H9 (cell line): ENCODE data around the gene AFF2. TPM values are rescaled to one million over a fixed set of nuclear protein-coding genes. Genes with fewer than 3 reads are reported as not detected.

Experiments used
- DNase-seq: peaks from one replicate; pipeline ENCODE4 v3.0.0-alpha.2; 2017
- H2AFZ ChIP-seq: one replicate; pipeline ENCODE4 v1.6.1; 2013; ENCODE audit warnings: mild to moderate bottlenecking, low read length, control low read depth, moderate library complexity
- H2AK5ac ChIP-seq: 2 replicates; pipeline ENCODE4 v1.6.1; 2013; ENCODE audit warnings: low read length, control low read depth, mixed read lengths; ENCODE audit not compliant: insufficient read length
- H2BK120ac ChIP-seq: one replicate; pipeline ENCODE4 v1.6.1; 2013; ENCODE audit warnings: low read depth, mild to moderate bottlenecking, low read length, control low read depth, inconsistent platforms; ENCODE audit not compliant: poor library complexity, severe bottlenecking
- H2BK12ac ChIP-seq: 2 replicates; pipeline ENCODE4 v1.6.1; 2013; ENCODE audit warnings: low read length, control low read depth, mixed read lengths, low read depth; ENCODE audit not compliant: insufficient read length
- H2BK15ac ChIP-seq: 2 replicates; pipeline ENCODE4 v1.6.1; 2013; ENCODE audit warnings: low read depth, low read length, control low read depth
- H2BK20ac ChIP-seq: one replicate; pipeline ENCODE4 v1.6.1; 2013; ENCODE audit warnings: low read depth, mild to moderate bottlenecking, low read length, control low read depth, inconsistent platforms; ENCODE audit not compliant: poor library complexity, severe bottlenecking
- H2BK5ac ChIP-seq: 2 replicates; pipeline ENCODE4 v1.6.1; 2013; ENCODE audit warnings: low read length, control low read depth, mixed read lengths; ENCODE audit not compliant: insufficient read length
- H3K14ac ChIP-seq: 2 replicates; pipeline ENCODE4 v1.6.1; 2013; ENCODE audit warnings: low read length, control low read depth; ENCODE audit not compliant: insufficient read depth
- H3K18ac ChIP-seq: 2 replicates; pipeline ENCODE4 v1.6.1; 2013; ENCODE audit warnings: low read depth, mild to moderate bottlenecking, mixed read lengths, low read length, control low read depth; ENCODE audit not compliant: insufficient read length
- H3K23ac ChIP-seq: 2 replicates; pipeline ENCODE4 v1.6.1; 2013; ENCODE audit warnings: low read length, control low read depth, mixed read lengths, low read depth; ENCODE audit not compliant: insufficient read length
- H3K23me2 ChIP-seq: 2 replicates; pipeline ENCODE4 v1.6.1; 2013; ENCODE audit warnings: low read depth, mild to moderate bottlenecking, mixed read lengths, low read length, control low read depth; ENCODE audit not compliant: insufficient read length, poor library complexity, severe bottlenecking
- H3K27ac ChIP-seq: 2 replicates; pipeline ENCODE4 v1.5.1; 2013; ENCODE audit warnings: low read length, control low read depth, mixed read lengths, low read depth; ENCODE audit not compliant: insufficient read length
- H3K27me3 ChIP-seq: 2 replicates; pipeline ENCODE4 v1.6.1; 2013; ENCODE audit warnings: low read length, control low read depth, inconsistent platforms; ENCODE audit not compliant: insufficient read depth
- H3K4ac ChIP-seq: 2 replicates; pipeline ENCODE4 v1.6.1; 2013; ENCODE audit warnings: low read depth, mild to moderate bottlenecking, control low read depth, inconsistent platforms, low read length, moderate library complexity
- H3K4me1 ChIP-seq: 2 replicates; pipeline ENCODE4 v1.6.1; 2013; ENCODE audit warnings: low read length, control low read depth, inconsistent platforms; ENCODE audit not compliant: insufficient read depth
- H3K4me2 ChIP-seq: 2 replicates; pipeline ENCODE4 v1.6.1; 2013; ENCODE audit warnings: low read length, control low read depth, mixed read lengths; ENCODE audit not compliant: insufficient read length, insufficient read depth
- H3K56ac ChIP-seq: 2 replicates; pipeline ENCODE4 v1.6.1; 2013; ENCODE audit warnings: low read depth, mild to moderate bottlenecking, mixed read lengths, low read length, control low read depth; ENCODE audit not compliant: insufficient read length
- H3K79me1 ChIP-seq: 2 replicates; pipeline ENCODE4 v1.6.1; 2013; ENCODE audit warnings: low read depth, mild to moderate bottlenecking, moderate library complexity, low read length, control low read depth, inconsistent platforms; ENCODE audit not compliant: insufficient read depth, poor library complexity, severe bottlenecking
- H3K79me2 ChIP-seq: 2 replicates; pipeline ENCODE4 v1.6.1; 2013; ENCODE audit warnings: low read length, control low read depth, inconsistent platforms; ENCODE audit not compliant: insufficient read depth
- H3K9ac ChIP-seq: 2 replicates; pipeline ENCODE4 v1.6.1; 2013; ENCODE audit warnings: low read length, control low read depth, mixed read lengths; ENCODE audit not compliant: insufficient read length; ENCODE audit errors: extremely low read depth
- H3K9me3 ChIP-seq: one replicate; pipeline ENCODE4 v1.6.1; 2013; ENCODE audit warnings: low read depth, low read length, inconsistent platforms; ENCODE audit not compliant: control insufficient read depth
- H3T11ph ChIP-seq: one replicate; pipeline ENCODE4 v1.6.1; 2013; ENCODE audit warnings: mild to moderate bottlenecking, low read length, control low read depth, inconsistent platforms
- H4K20me1 ChIP-seq: one replicate; pipeline ENCODE4 v1.6.1; 2013; ENCODE audit not compliant: control insufficient read depth, insufficient read length, insufficient read depth
- H4K5ac ChIP-seq: 2 replicates; pipeline ENCODE4 v1.6.1; 2013; ENCODE audit warnings: low read depth, mild to moderate bottlenecking, mixed read lengths, low read length, control low read depth; ENCODE audit not compliant: insufficient read length
- H4K8ac ChIP-seq: replicated peaks from 2 replicates; pipeline ENCODE4 v1.6.1; 2013; ENCODE audit warnings: low read length, control low read depth, mixed read lengths, low read depth; ENCODE audit not compliant: insufficient read length
- H4K91ac ChIP-seq: 2 replicates; pipeline ENCODE4 v1.6.1; 2013; ENCODE audit warnings: low read depth, mild to moderate bottlenecking, moderate library complexity, mixed read lengths, low read length, control low read depth; ENCODE audit not compliant: insufficient read length
- H3K27ac Mint-ChIP-seq, 3 experiments: 2 replicates in 2 of 3; 3 replicates in 1 of 3; pipeline ENCODE4 v1.8.0; 2020 to 2021; ENCODE audit warnings: mixed read lengths in 3 of 3, mild to moderate bottlenecking in 1 of 3, moderate library complexity in 1 of 3
- H3K27me3 Mint-ChIP-seq: 2 replicates; pipeline ENCODE4 v1.8.0; 2021; ENCODE audit warnings: low read depth, mild to moderate bottlenecking, moderate library complexity, mixed read lengths
- H3K36me3 Mint-ChIP-seq, 3 experiments: 2 replicates in 2 of 3; 3 replicates in 1 of 3; pipeline ENCODE4 v1.8.0; 2020 to 2021; ENCODE audit warnings: low read depth in 3 of 3, mixed read lengths in 3 of 3; ENCODE audit not compliant: insufficient read depth in 1 of 3
- H3K4me1 Mint-ChIP-seq, 2 experiments: 2 replicates each; pipeline ENCODE4 v1.8.0; 2020; ENCODE audit warnings: mixed read lengths in 2 of 2
- H3K4me3 Mint-ChIP-seq, 2 experiments: 2 replicates in 1 of 2; 3 replicates in 1 of 2; pipeline ENCODE4 v1.8.0; 2020 to 2021; ENCODE audit warnings: mild to moderate bottlenecking in 2 of 2, mixed read lengths in 2 of 2, moderate library complexity in 1 of 2
- H3K9me3 Mint-ChIP-seq, 2 experiments: 2 replicates in 1 of 2; 3 replicates in 1 of 2; pipeline ENCODE4 v1.8.0; 2020; ENCODE audit warnings: mild to moderate bottlenecking in 2 of 2, mixed read lengths in 2 of 2, moderate library complexity in 1 of 2
- WGBS: extraction: QIAGEN DNeasy Blood & Tissue Kit; methylation state at CpG from one replicate; pipeline ENCODE4 v1.1.7; 2013; ENCODE audit warnings: missing lambda C conversion rate, low lambda C conversion rate, mixed read lengths; ENCODE audit not compliant: insufficient read length; ENCODE audit errors: extremely low coverage; 5-methylcytosine and 5-hydroxymethylcytosine counted together
- total RNA-seq: library from RNA; stranded (reverse); gene quantifications from 2 replicates; pipeline ENCODE4 v1.2.1, GENCODE V29; 2021
- TF ChIP-seq, protein P1 (sequence below): fragments of 200-600 bp; sonication (generic); conservative IDR thresholded peaks from 3 replicates; pipeline ENCODE4 v1.8.0; 2021; ENCODE audit warnings: antibody characterized with exemption, mild to moderate bottlenecking

Gene AFF2
- total RNA-seq, 1 experiment from 2014 or later, result 14.6 TPM

GRCh38 chrX:148459343-148459742 lies 41.1 kb upstream of the AFF2 start:
- Histone ChIP-seq H3K27me3 (no peaks in the 10 kb centered on the region), H3K4me2 (no peak overlapping the region), H3K9me3 (peaks cover 50% of the 10 kb centered on the region), H2BK120ac (no peak overlapping the region), H3K27ac (no peak overlapping the region), H3K79me2 (no peaks in the 10 kb centered on the region), H2BK20ac (no peak overlapping the region), H3K4me1 (no peaks in the 10 kb centered on the region), H3K14ac (no peak overlapping the region), H2BK15ac (no peak overlapping the region), H3K79me1 (no peaks in the 10 kb centered on the region), H4K8ac (no peak overlapping the region), H2BK5ac (no peak overlapping the region), H2AK5ac (no peak overlapping the region), H4K20me1 (no peaks in the 10 kb centered on the region), H3K4ac (no peak overlapping the region), H3T11ph (no peak overlapping the region), H3K23me2 (no peaks in the 10 kb centered on the region), H3K56ac (no peak overlapping the region), H3K18ac (no peak overlapping the region), H3K23ac (no peak overlapping the region), H4K91ac (no peak overlapping the region), H4K5ac (no peak overlapping the region), H2AFZ (no peak overlapping the region), H2BK12ac (no peak overlapping the region), H3K9ac (no peak overlapping the region)
- Mint-ChIP-seq H3K9me3 (peaks cover 59 to 72% of the 10 kb centered on the region in 2 experiments), H3K27me3 (peaks cover 2% of the 10 kb centered on the region), H3K27ac (no peak overlapping the region), H3K4me3 (no peak overlapping the region), H3K36me3 (peaks cover 0 to 3% (median 0%) of the 10 kb centered on the region in 3 experiments; a peak in 3 of 7 replicates), H3K4me1 (peaks cover 0 to 2% of the 10 kb centered on the region in 2 experiments; a peak in 1 of 4 replicates)
- no peak for DNase-seq
- TF ChIP-seq, protein P1, sequence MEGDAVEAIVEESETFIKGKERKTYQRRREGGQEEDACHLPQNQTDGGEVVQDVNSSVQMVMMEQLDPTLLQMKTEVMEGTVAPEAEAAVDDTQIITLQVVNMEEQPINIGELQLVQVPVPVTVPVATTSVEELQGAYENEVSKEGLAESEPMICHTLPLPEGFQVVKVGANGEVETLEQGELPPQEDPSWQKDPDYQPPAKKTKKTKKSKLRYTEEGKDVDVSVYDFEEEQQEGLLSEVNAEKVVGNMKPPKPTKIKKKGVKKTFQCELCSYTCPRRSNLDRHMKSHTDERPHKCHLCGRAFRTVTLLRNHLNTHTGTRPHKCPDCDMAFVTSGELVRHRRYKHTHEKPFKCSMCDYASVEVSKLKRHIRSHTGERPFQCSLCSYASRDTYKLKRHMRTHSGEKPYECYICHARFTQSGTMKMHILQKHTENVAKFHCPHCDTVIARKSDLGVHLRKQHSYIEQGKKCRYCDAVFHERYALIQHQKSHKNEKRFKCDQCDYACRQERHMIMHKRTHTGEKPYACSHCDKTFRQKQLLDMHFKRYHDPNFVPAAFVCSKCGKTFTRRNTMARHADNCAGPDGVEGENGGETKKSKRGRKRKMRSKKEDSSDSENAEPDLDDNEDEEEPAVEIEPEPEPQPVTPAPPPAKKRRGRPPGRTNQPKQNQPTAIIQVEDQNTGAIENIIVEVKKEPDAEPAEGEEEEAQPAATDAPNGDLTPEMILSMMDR, result no peak
- no CpG with 5 or more reads among the region's 4 CpGs for WGBS
